Erythroblast (primary cell): ENCODE data around the gene FAM13C.
"Not testable (repeated sequence)": the region's sequence is repeated elsewhere in the genome, so short reads cannot be mapped to it uniquely, and the experiment has no call there.

Experiments used
- DNase-seq, 2 experiments: peaks; one replicate each; lab custom pipeline; 2025; lab: John Stamatoyannopoulos, UW
- GATA1 ChIP-seq: IDR thresholded peaks from 2 replicates; pipeline ENCODE4 v1.6.1; 2011; ENCODE audit warnings: low read depth, mild to moderate bottlenecking, control low read depth, low read length, moderate library complexity
- POLR2A ChIP-seq: IDR thresholded peaks from 2 replicates; pipeline ENCODE4 v1.6.1; 2011; ENCODE audit warnings: mild to moderate bottlenecking, low read length

Gene FAM13C

GRCh38 chr10:59229441-59229840 is 132.9 kb downstream of the FAM13C start:
- TF ChIP-seq GATA1 (no peak), POLR2A (no peak)
- DNase-seq = no peak

GRCh38 chr10:59227136-59227673 is 135.1 kb downstream of the FAM13C start:
- no peak for TF ChIP-seq GATA1
- TF ChIP-seq POLR2A = no peak
- DNase-seq = no peak

GRCh38 chr10:59225211-59225610 is 137.1 kb downstream of the FAM13C start:
- no peak for DNase-seq
- TF ChIP-seq GATA1 (no peak), POLR2A (no peak)

- DNase-seq = not testable (repeated sequence)
These were observed 138.8 kb downstream of the FAM13C start for GRCh38 chr10:59223597-59223996.

- DNase-seq = no peak
- no peak for TF ChIP-seq POLR2A
- no peak for TF ChIP-seq GATA1
These were observed 139.6 kb downstream of the FAM13C start for GRCh38 chr10:59222788-59223187.

GRCh38 chr10:59216178-59216869 is 146.0 kb downstream of the FAM13C start:
- no peak for DNase-seq
- TF ChIP-seq POLR2A = no peak
- no peak for TF ChIP-seq GATA1

- no peak for DNase-seq
- TF ChIP-seq GATA1 (no peak), POLR2A (no peak)
These were observed 148.2 kb downstream of the FAM13C start for GRCh38 chr10:59214160-59214559.

GRCh38 chr10:59212301-59212798 is 150.0 kb downstream of the FAM13C start:
- TF ChIP-seq POLR2A = no peak
- no peak for TF ChIP-seq GATA1
- no peak for DNase-seq

GRCh38 chr10:59206204-59206720 is 156.1 kb downstream of the FAM13C start:
- no peak for TF ChIP-seq POLR2A
- TF ChIP-seq GATA1 = no peak
- DNase-seq = no peak
